NCI-H2227 (cell line): ENCODE data around the gene ZNF136.

Source experiments
- DNase-seq: peaks from one replicate; lab custom pipeline; 2025; ENCODE audit not compliant: unreplicated experiment; lab: John Stamatoyannopoulos, UW

Gene ZNF136

DNA sequence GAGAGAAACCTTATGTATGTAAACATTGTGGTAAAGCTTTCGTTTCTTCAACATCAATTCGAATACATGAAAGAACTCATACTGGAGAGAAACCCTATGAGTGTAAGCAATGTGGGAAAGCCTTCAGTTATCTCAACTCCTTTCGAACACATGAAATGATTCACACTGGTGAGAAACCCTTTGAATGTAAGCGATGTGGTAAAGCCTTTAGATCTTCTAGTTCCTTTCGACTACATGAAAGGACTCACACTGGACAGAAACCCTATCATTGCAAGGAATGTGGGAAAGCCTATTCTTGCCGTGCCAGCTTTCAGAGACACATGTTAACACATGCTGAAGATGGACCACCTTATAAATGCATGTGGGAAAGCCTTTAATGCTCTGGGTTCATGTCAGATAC is 24.7 kb downstream of the ZNF136 start:
- no peak for DNase-seq

DNA sequence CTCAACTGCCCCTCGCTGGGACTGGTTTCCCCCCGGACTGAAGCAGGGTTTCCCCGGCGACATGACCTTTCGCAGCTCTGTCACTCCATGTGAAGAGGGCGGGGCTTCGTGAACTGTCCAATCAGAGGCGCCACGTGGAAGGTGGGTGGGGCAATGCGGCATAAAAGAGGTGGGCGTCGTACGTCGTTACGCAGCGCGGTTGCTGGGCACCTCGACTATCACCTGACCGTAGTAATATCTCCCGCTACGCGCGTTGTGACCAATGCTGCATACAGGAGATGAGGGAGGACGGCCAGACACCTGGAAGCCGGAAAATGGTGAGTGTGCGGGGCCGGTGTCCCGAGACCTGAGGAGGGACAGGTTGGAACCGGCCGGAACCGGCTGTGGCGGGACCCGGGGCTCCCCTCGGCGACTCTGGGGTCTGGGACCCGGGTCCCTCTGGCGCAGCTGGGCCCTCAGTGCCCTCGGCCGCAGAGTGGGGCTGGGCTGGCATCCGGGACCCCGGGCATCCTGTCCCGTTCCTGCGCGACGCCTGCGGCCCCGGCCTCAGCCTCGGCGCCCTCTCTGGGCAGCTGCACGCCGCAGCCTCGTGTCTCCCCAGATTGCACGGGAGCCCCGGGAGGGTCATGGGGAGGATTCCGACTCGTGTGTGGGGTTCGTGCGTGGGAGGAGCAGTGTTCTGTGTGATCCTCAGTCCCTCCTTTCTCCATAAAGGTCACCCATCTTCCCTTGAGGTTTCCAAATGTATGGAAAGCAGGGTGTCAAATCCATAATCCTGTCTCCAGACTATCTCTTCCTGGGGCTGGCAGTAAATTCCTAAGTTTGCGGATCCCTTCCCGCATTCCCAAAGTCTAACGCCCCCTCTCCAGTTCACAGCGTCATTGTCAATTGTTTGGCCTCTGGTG is 32.2 kb downstream of the ZNF136 start:
- no peak for DNase-seq

GRCh38 chr19:12198136-12198535 is 35.2 kb downstream of the ZNF136 start:
- DNase-seq, result no peak

DNA sequence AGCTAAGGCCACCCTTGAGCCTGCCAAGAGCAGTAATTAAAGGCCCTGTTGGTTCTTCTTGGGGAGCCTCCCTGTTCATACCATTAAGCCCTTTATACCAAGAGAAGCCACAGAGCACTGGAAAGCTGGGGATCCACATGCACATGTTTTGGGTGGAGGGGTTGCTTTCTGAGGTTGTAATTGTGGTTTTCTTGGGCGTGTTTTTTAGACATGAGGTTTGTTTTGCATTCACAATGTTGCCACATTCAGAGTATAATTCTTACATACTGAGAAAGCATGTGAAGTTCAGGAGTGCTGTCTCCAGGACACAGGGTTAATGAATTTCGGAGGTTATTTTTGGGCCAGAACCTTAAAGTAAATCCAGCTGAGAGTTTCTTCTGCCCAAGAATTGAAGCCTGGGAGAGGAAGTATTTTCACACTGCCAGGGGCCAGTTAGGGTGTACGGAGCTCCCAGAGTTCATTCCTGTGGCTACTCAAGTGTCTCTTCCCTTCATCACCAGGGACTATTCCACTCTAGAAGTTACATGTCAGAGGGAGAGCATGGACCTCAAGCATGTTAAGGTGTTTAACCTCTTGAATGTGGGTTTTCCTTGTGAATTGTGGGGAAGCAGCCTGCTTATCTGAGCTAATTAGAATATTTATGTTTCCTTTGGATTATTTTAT is 37.0 kb downstream of the ZNF136 start:
- DNase-seq, result no peak

- DNase-seq, result no peak
These were observed 39.4 kb downstream of the ZNF136 start for GRCh38 chr19:12202250-12202649.

DNA sequence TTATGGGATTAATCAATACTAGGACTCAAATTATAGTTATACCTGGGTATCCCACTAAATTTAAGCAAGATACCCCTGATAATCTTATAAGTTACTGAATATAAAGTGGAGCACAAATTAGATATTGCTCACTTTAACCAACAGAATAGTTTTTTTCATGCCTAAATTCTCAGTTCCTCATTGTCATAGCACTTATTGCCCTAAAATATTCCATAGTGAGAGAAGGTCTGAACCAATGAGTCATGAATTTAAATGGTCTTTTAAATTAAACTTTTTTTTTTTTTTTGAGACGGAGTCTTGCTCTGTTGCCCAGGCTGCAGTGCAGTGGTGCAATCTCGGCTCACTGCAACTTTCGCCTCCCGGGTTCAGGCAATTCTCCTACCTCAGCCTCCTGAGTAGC is 42.4 kb downstream of the ZNF136 start:
- DNase-seq, result no peak

DNA sequence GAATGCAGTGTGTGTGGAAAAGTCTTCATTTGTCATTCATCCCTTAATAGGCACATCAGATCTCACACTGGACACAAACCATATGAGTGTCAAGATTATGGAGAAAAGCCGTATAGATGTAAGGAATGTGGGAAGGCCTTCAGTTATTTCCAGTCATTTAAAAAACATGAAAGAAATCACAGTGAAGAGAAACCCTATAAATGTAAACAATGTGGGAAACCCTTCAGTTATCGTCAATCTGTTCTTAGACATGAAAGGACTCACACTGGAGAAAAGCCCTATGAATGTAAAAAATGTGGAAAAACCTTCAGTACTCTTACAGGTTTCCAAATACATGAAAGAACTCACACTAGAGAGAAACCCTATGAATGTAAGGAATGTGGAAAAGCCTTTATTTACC is 45.3 kb downstream of the ZNF136 start:
- DNase-seq, result no peak

DNA sequence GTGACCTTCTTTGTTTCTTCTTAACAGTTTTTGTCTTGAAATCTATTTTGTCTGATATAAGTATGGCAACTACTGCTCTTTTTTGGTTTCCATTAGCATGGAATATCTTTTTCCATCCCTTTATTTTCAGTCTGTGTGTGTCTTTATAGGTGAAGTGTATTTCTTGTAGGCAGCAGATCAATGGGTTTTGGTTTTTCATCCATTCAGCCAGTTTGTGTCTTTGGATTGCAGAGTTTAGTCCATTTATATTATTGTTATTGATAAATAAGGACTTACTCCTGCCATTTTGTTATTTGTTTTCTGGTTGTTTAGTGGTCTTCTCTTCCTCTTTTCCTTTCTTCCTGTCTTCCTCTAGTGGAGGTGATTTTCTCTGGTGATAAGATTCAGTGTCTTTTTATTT is 54.4 kb downstream of the ZNF136 start:
- DNase-seq, result no peak

DNA sequence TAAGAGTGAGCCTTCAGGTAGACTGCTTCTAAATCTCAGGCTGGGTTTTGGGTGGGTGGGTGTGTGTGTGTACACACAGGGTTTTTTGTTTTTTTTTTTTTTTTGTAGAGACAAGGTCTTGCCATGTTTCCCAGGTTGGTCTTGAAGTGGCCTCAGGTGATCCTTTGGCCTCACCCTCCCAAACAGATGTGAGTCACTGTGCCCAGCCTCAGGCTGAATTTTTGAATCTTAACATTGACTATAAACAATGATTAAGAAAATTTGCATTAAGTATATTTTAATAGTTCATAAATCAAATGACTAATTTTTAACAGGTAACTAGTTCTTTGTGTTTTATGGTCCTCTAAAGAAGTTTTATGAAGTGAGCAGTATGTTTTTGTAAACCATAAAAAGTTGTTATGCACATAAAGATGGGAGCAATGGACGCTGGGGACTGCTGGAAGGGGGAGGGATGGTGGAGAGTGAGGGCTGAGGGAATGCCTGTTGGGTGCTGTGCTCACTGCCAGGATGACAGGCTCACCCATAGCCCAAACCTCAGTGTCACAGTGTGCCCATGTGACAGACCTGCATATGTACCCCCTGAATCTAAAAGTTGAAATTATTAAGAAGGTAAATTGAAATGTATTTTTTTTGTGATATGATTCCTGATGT is 60.2 kb downstream of the ZNF136 start:
- no peak for DNase-seq

- no peak for DNase-seq
These were observed 61.8 kb downstream of the ZNF136 start for GRCh38 chr19:12224676-12225075.

- no peak for DNase-seq
These were observed 67.1 kb downstream of the ZNF136 start for GRCh38 chr19:12229990-12230389.

DNA sequence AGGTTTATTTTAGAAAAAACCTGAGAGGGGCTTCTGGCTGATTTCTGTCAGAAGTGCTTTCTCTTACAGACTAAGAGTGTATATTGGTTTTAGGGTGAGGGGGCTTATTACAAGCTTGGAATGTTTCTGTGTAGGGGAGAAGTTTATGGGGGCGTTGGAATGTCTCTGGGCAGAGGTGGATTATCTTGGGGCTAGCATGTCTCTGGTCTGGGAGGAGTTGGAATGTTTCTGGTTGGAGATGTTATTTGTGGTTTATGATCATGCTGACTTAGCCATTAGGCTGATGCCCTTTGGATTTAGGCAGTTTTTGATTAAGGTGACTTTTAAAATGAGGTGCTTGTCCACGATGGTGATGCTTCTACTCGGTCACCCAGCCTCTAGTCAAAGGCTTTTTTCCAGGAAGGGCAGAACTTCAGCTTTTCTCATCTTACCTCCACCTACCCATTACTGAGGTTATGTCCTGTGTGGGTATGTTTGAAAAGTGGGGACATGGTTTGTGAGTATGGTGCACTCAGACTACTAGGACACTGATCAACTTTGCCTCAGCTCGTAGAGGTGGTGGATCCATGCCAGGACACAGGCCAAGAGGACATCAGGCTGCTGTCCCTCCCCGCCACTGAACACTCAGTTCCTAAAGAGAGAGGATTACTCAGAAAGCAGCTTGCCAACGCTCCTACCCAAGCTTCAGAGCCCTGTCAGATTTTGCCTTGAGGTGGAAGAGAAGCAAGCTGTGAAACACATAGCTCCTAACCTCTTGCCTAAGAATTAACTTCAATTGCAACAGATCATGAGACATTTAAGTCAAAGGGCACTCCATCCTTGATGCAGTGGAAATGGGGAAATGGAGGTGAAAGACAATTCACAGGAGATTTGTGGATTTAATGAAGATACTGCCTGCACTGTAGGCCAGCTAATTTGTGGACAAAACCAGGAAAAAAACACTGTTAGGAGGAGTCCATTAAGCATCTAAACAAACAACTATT is 68.1 kb downstream of the ZNF136 start:
- no peak for DNase-seq

DNA sequence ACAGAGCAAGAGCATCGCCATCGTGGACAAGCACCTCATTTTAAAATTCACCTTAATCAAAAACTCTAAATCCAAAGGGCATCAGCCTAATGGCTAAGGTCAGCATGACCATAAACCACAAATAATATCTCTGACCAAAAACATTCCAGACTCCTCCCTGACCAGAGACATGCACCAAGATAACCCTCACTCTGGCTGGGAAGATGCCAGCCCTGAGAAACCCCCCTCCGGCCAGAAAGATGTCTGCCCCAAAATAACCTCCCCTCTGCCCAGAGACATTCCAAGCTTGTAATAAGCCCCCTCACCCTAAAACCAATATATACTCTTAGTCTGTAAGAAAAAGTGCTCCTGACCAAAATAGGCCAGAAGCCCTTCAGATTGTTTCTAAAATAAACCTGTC is 70.1 kb downstream of the ZNF136 start:
- DNase-seq, result no peak

GRCh38 chr19:12237143-12237839 is 74.4 kb downstream of the ZNF136 start:
- no peak for DNase-seq
